Measurements from ENCODE around the gene RNF150. TPM values are rescaled to one million over a fixed set of nuclear protein-coding genes. Genes with fewer than 3 reads are reported as not detected.

Gene RNF150
- total and polyA plus RNA-seq, 4 donors, result 0.27 to 1.4 (median 0.81) TPM

DNA sequence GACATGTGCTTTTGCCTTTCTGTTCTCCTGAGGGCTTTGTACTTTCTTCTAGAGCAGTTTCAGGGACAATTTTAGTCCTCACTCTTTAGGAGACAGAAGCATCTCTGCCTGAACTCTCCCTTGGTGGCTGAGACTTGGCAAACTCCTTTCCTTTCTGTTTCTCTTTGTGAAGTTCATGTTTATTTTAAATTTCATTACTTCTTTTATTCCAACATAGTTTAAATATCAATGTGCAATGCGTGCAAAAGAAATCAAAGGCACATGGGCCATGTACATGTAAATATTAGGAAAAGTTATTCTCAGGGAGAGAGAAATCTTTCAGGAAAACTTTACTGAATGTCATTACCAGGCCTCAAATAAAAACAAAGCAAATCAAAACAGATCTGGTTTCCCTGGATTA, 177.6 kb downstream of the RNF150 start (continued):
- TF ChIP-seq, protein P1, sequence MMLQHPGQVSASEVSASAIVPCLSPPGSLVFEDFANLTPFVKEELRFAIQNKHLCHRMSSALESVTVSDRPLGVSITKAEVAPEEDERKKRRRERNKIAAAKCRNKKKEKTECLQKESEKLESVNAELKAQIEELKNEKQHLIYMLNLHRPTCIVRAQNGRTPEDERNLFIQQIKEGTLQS (IDR thresholded peaks at IDR 0.05), result no peak
- no peak for TF ChIP-seq FOXA1 (IDR thresholded peaks at IDR 0.05)

DNA sequence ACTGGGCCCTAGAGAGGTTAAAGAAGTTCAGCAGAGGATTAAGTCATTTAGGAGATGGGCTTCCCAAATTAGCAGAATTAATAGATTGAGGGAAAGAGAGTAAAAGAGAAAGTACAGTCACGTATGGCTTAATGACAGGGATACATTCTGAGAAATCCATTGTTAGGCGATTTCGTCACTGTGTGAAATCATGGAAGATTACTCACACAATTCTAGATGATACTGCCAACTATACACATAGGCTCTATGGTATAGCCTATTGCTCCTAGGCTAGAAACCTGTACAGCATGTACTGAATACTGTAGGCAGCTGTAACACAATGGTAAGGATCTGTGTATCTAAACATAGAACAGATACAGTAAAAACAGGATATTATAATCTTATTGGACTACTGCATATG, 180.6 kb downstream of the RNF150 start:
- WGBS, result 90% methylated on average over 3 of the region's 3 CpGs
- no peaks in the 10 kb centered on the region for H3K4me1 ChIP-seq (ENCODE audit: control insufficient read depth in 4 of 4, insufficient read depth in 4 of 4, low read length in 3 of 4)
- TF ChIP-seq NR2F2 (IDR thresholded peaks at IDR 0.05) (no peak), GABPA (IDR thresholded peaks at IDR 0.05 in 1 of 2, conservative IDR thresholded peaks at IDR 0.05 in 1 of 2) (no peak), TAF1 (conservative IDR thresholded peaks at IDR 0.05) (no peak), SP1 (IDR thresholded peaks at IDR 0.05) (no peak), RAD21 (IDR thresholded peaks at IDR 0.05) (no peak), YY1 (IDR thresholded peaks at IDR 0.05) (no peak), JUND (IDR thresholded peaks at IDR 0.05) (no peak), FOXA1 (IDR thresholded peaks at IDR 0.05) (no peak), HNF4A (conservative IDR thresholded peaks at IDR 0.05) (no peak), FOXA2 (IDR thresholded peaks at IDR 0.05) (no peak), HNF4G (IDR thresholded peaks at IDR 0.05) (no peak)
- TF ChIP-seq, protein P2, sequence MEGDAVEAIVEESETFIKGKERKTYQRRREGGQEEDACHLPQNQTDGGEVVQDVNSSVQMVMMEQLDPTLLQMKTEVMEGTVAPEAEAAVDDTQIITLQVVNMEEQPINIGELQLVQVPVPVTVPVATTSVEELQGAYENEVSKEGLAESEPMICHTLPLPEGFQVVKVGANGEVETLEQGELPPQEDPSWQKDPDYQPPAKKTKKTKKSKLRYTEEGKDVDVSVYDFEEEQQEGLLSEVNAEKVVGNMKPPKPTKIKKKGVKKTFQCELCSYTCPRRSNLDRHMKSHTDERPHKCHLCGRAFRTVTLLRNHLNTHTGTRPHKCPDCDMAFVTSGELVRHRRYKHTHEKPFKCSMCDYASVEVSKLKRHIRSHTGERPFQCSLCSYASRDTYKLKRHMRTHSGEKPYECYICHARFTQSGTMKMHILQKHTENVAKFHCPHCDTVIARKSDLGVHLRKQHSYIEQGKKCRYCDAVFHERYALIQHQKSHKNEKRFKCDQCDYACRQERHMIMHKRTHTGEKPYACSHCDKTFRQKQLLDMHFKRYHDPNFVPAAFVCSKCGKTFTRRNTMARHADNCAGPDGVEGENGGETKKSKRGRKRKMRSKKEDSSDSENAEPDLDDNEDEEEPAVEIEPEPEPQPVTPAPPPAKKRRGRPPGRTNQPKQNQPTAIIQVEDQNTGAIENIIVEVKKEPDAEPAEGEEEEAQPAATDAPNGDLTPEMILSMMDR (IDR thresholded peaks at IDR 0.05; ENCODE audit: low read depth, low read length, missing input control), result no peak
- TF ChIP-seq, protein P3, sequence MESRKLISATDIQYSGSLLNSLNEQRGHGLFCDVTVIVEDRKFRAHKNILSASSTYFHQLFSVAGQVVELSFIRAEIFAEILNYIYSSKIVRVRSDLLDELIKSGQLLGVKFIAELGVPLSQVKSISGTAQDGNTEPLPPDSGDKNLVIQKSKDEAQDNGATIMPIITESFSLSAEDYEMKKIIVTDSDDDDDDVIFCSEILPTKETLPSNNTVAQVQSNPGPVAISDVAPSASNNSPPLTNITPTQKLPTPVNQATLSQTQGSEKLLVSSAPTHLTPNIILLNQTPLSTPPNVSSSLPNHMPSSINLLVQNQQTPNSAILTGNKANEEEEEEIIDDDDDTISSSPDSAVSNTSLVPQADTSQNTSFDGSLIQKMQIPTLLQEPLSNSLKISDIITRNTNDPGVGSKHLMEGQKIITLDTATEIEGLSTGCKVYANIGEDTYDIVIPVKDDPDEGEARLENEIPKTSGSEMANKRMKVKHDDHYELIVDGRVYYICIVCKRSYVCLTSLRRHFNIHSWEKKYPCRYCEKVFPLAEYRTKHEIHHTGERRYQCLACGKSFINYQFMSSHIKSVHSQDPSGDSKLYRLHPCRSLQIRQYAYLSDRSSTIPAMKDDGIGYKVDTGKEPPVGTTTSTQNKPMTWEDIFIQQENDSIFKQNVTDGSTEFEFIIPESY (IDR thresholded peaks at IDR 0.05), result no peak
- TF ChIP-seq, protein P4, sequence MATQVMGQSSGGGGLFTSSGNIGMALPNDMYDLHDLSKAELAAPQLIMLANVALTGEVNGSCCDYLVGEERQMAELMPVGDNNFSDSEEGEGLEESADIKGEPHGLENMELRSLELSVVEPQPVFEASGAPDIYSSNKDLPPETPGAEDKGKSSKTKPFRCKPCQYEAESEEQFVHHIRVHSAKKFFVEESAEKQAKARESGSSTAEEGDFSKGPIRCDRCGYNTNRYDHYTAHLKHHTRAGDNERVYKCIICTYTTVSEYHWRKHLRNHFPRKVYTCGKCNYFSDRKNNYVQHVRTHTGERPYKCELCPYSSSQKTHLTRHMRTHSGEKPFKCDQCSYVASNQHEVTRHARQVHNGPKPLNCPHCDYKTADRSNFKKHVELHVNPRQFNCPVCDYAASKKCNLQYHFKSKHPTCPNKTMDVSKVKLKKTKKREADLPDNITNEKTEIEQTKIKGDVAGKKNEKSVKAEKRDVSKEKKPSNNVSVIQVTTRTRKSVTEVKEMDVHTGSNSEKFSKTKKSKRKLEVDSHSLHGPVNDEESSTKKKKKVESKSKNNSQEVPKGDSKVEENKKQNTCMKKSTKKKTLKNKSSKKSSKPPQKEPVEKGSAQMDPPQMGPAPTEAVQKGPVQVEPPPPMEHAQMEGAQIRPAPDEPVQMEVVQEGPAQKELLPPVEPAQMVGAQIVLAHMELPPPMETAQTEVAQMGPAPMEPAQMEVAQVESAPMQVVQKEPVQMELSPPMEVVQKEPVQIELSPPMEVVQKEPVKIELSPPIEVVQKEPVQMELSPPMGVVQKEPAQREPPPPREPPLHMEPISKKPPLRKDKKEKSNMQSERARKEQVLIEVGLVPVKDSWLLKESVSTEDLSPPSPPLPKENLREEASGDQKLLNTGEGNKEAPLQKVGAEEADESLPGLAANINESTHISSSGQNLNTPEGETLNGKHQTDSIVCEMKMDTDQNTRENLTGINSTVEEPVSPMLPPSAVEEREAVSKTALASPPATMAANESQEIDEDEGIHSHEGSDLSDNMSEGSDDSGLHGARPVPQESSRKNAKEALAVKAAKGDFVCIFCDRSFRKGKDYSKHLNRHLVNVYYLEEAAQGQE (IDR thresholded peaks at IDR 0.05), result no peak
- TF ChIP-seq, protein P1 (IDR thresholded peaks at IDR 0.05), result no peak
- H3K9ac ChIP-seq (ENCODE audit: low read depth in 1 of 2, low read length in 2 of 2), result no peak overlapping the region
- no peaks in the 10 kb centered on the region for H3K36me3 ChIP-seq (ENCODE audit: control insufficient read depth in 4 of 4, insufficient read depth in 3 of 4, low read depth in 1 of 4, low read length in 3 of 4)
- no peaks in the 10 kb centered on the region for H3K27me3 ChIP-seq (ENCODE audit: control insufficient read depth in 4 of 4, insufficient read depth in 4 of 4, low read length in 3 of 4)
- H3K27ac ChIP-seq (ENCODE audit: low read depth in 1 of 2, low read length in 2 of 2), result no peak overlapping the region
- no peak for DNase-seq (ENCODE audit: low spot score)
- H3K9me3 ChIP-seq (ENCODE audit: control insufficient read depth in 4 of 4, low read length in 3 of 4), result no peaks in the 10 kb centered on the region
- no peak overlapping the region for H3K4me3 ChIP-seq (ENCODE audit: low read depth in 1 of 3, low read length in 3 of 3)
